SK-N-SH treated with all-trans-retinoic acid at 6 μM for 48 hours (cell line): Measurements from ENCODE around the gene ZDHHC3.

ENCODE experiments used
- PPARA ChIP-seq: fragments of 250-450 bp; sonication (Bioruptor Pico); IDR thresholded peaks from 2 replicates; pipeline ENCODE4 v1.5.0; 2020; ENCODE audit warnings: mild to moderate bottlenecking, borderline replicate concordance
- ZFP30 ChIP-seq: fragments of 450-650 bp; formaldehyde crosslinking; IDR thresholded peaks from 2 replicates; pipeline ENCODE4 v1.5.0; 2022; ENCODE audit warnings: mild to moderate bottlenecking, moderate library complexity
- ZNF8 ChIP-seq: fragments of 450-650 bp; formaldehyde crosslinking; IDR thresholded peaks from 2 replicates; pipeline ENCODE4 v1.5.0; 2020; ENCODE audit warnings: mild to moderate bottlenecking, moderate library complexity

DNA sequence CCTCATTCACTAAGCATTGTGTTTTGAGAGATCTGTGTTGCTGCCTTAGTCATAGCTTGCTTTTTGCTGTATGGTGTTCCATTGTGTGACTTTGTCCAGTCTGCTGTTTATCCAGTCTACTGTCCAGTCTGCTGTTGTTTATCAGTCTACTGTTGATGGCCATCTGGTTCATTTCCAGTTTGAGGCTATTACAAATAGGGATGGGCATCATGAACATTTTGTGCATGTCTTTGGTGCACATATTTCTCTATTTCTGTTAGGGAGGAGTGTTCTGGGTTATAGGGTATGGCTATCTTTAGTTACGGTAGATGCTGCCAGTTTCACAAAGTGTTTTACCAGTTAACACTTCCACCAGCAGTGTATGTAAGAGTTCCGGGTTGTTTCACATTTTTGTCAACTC is 27.9 kb upstream of the ZDHHC3 start:
- TF ChIP-seq ZFP30 (no peak), PPARA (no peak), ZNF8 (CRISPR knock-in tag) (no peak)
